Lower leg skin (tissue), 4 donors: ENCODE results near the gene SIMC1. TPM values are rescaled to one million over a fixed set of nuclear protein-coding genes. Genes with fewer than 3 reads are reported as not detected.

ENCODE experiments used
- DNase-seq, 2 donors: peaks; one replicate each; pipeline ENCODE4 v3.0.0-alpha.2; 2019; ENCODE audit warnings: low spot score in 2 of 2
- H3K4me3 ChIP-seq: fragments of 200-600 bp; sonication (generic); 2 replicates; pipeline ENCODE4 v1.5.1; 2017; ENCODE audit warnings: mild to moderate bottlenecking, low read depth; ENCODE audit not compliant: poor library complexity, severe bottlenecking
- POLR2A ChIP-seq, 2 donors: fragments of 450-650 bp; IDR thresholded peaks; one replicate each; pipeline ENCODE4 v1.6.1; 2016 to 2017; ENCODE audit warnings: antibody characterized with exemption in 2 of 2, mild to moderate bottlenecking in 1 of 2, moderate library complexity in 1 of 2
- WGBS, 2 donors: methylation state at CpG; one replicate each; pipeline ENCODE4 v1.1.5; 2018; 5-methylcytosine and 5-hydroxymethylcytosine counted together
- intact Hi-C: fragments of 100-400 bp; cut with DNase I; formaldehyde crosslinking; loops from one replicate; pipeline ENCODE4 v1.15.0; 2023; ENCODE audit warnings: low total_unique reads
- total RNA-seq, 4 donors: library from RNA; depleted of rRNA; stranded (reverse); fragments of >200 nt; gene quantifications; one replicate each; pipeline ENCODE4 v1.1.0, GENCODE V29; 2016
- TF ChIP-seq, protein P1 (sequence below), 3 donors: fragments of 450-650 bp; IDR thresholded peaks; one replicate each; pipeline ENCODE4 v1.5.1; 2016; ENCODE audit warnings: antibody characterized with exemption in 3 of 3, mild to moderate bottlenecking in 3 of 3, moderate library complexity in 2 of 3

Gene SIMC1
- total RNA-seq, 4 donors from 2014 or later: 7.5 to 14.9 (median 11.0) TPM

GRCh38 chr5:176381979-176382378 lies 143.8 kb downstream of the SIMC1 start:
- TF ChIP-seq, protein P1, sequence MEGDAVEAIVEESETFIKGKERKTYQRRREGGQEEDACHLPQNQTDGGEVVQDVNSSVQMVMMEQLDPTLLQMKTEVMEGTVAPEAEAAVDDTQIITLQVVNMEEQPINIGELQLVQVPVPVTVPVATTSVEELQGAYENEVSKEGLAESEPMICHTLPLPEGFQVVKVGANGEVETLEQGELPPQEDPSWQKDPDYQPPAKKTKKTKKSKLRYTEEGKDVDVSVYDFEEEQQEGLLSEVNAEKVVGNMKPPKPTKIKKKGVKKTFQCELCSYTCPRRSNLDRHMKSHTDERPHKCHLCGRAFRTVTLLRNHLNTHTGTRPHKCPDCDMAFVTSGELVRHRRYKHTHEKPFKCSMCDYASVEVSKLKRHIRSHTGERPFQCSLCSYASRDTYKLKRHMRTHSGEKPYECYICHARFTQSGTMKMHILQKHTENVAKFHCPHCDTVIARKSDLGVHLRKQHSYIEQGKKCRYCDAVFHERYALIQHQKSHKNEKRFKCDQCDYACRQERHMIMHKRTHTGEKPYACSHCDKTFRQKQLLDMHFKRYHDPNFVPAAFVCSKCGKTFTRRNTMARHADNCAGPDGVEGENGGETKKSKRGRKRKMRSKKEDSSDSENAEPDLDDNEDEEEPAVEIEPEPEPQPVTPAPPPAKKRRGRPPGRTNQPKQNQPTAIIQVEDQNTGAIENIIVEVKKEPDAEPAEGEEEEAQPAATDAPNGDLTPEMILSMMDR (IDR thresholded peaks at IDR 0.05): no peak
- no peak for TF ChIP-seq POLR2A (IDR thresholded peaks at IDR 0.05)
- WGBS, 2 donors: 75 to 82% methylated on average over 3 of the region's 3 CpGs

GRCh38 chr5:176382721-176383120 lies 144.5 kb downstream of the SIMC1 start:
- TF ChIP-seq POLR2A (IDR thresholded peaks at IDR 0.05): no peak
- TF ChIP-seq, protein P1 (IDR thresholded peaks at IDR 0.05): no peak
- WGBS, 2 donors: 72 to 89% methylated on average over 3 of the region's 3 CpGs
- intact Hi-C loops: no loop called here

More at GRCh38 chr5:176381979-176382378, 143.8 kb downstream of the SIMC1 start:
- intact Hi-C loops: no loop called here
- no peak for DNase-seq
- H3K4me3 ChIP-seq: no peak overlapping the region

DNA sequence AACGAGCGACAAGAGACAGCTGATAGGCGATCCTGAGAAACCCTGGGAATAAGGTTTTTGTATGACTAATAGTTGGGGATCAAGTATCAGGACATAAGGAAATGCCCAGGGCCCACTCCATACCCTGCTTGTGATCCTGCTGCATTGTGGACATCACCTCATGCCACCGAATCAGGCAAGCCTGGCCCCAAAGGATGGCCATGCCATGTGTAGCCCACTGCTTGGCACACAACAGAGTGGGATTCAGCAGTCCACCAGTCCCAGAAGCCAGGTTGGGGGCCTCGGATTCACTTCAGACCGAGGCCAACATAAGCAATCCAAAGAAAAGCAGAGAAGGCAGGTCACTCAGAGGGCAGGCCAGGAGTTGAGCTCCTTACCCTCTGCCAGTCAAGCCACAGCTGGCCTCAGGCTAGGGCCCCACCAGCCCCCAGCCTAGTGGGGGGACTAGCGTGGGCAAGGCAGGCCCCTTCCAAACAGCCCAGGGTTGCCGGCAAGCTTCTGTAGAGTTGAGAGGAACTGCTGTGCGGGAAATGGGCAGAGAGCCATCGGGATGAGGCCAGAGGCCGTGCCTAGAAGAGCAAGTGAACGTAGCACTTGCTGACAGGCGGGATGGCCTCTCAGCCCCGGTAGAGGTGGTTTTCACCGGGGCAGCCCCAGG lies 145.2 kb downstream of the SIMC1 start:
- TF ChIP-seq POLR2A (IDR thresholded peaks at IDR 0.05): no peak
- TF ChIP-seq, protein P1 (IDR thresholded peaks at IDR 0.05): no peak
- H3K4me3 ChIP-seq: no peak overlapping the region
- 80 to 88% methylated on average over 15 of the region's 15 CpGs for WGBS, 2 donors
- intact Hi-C loops: no loop called here
- DNase-seq: no peak

More at GRCh38 chr5:176382721-176383120, 144.5 kb downstream of the SIMC1 start:
- H3K4me3 ChIP-seq: no peak overlapping the region
- no peak for DNase-seq

GRCh38 chr5:176383961-176384360 lies 145.7 kb downstream of the SIMC1 start:
- TF ChIP-seq, protein P1 (IDR thresholded peaks at IDR 0.05): no peak
- no peak for TF ChIP-seq POLR2A (IDR thresholded peaks at IDR 0.05)
- intact Hi-C loops: no loop called here
- H3K4me3 ChIP-seq: no peak overlapping the region
- 74 to 78% methylated on average over 9 of the region's 9 CpGs for WGBS, 2 donors
- DNase-seq: no peak

- no peak for DNase-seq
- H3K4me3 ChIP-seq: no peak overlapping the region
- WGBS, 2 donors: 93% methylated on average over 8 of the region's 8 CpGs
- intact Hi-C loops: no loop called here
- TF ChIP-seq, protein P1 (IDR thresholded peaks at IDR 0.05): no peak
- no peak for TF ChIP-seq POLR2A (IDR thresholded peaks at IDR 0.05)
These were observed 146.2 kb downstream of the SIMC1 start for GRCh38 chr5:176384366-176384930.
